ENCODE results near the gene SLIT3.

GRCh38 chr5:169160405-169160901 is 140.5 kb downstream of the SLIT3 start:
- TF ChIP-seq CTCF (IDR thresholded peaks at IDR 0.05; ENCODE audit: borderline replicate concordance, extremely low read depth, low read length, poor library complexity, severe bottlenecking) (no peak), EZH2 (IDR thresholded peaks at IDR 0.05; ENCODE audit: borderline replicate concordance, low read depth, low read length, severe bottlenecking) (no peak)

Measured in DND-41 (cell line).